Left renal cortex interstitium (tissue), 4 donors: ENCODE measurements around the gene ASMT. TPM values are rescaled to one million over a fixed set of nuclear protein-coding genes. Genes with fewer than 3 reads are reported as not detected.
"Not testable (repeated sequence)": the region's sequence is repeated elsewhere in the genome, so short reads cannot be mapped to it uniquely, and the experiment has no call there.

ENCODE experiments used
- DNase-seq, 4 donors: peaks; one replicate each; pipeline ENCODE4 v3.0.0-alpha.2; 2013; ENCODE audit warnings: low read depth in 4 of 4, low spot score in 2 of 4, missing footprints in 1 of 4
- polyA plus RNA-seq, 4 donors: library from polyadenylated mRNA; unstranded; fragments of 120-200 nt; gene quantifications; one replicate each; pipeline ENCODE4 v1.2.1, GENCODE V29; 2013; ENCODE audit not compliant: insufficient read length in 4 of 4

ASMT gene
- polyA plus RNA-seq, 4 donors, result 0.21 to 0.44 TPM; not detected in 2

- no peak for DNase-seq
These were observed 17.4 kb upstream of the ASMT start for GRCh38 chrX:1597345-1598020.

- DNase-seq, result no peak
These were observed 16.6 kb upstream of the ASMT start for GRCh38 chrX:1598021-1598875.

GRCh38 chrX:1598876-1599790 lies 15.7 kb upstream of the ASMT start:
- no peak for DNase-seq

GRCh38 chrX:1599791-1600405 lies 15.0 kb upstream of the ASMT start:
- DNase-seq, result no peak

- no peak for DNase-seq
These were observed 14.3 kb upstream of the ASMT start for GRCh38 chrX:1600406-1601050.

- no peak for DNase-seq
These were observed 13.7 kb upstream of the ASMT start for GRCh38 chrX:1601051-1601767.

- no peak for DNase-seq
These were observed 13.1 kb upstream of the ASMT start for GRCh38 chrX:1601768-1602085.

GRCh38 chrX:1602299-1602698 lies 12.6 kb upstream of the ASMT start:
- no peak for DNase-seq

GRCh38 chrX:1606496-1606895 lies 8.4 kb upstream of the ASMT start:
- DNase-seq, result no peak

- DNase-seq, result no peak
These were observed 5.5 kb upstream of the ASMT start for GRCh38 chrX:1609311-1609710.

- no peak for DNase-seq
These were observed 5.1 kb upstream of the ASMT start for GRCh38 chrX:1609762-1610161.

- no peak for DNase-seq
These were observed 4.7 kb upstream of the ASMT start for GRCh38 chrX:1610166-1610565.

GRCh38 chrX:1610736-1611135 lies 4.1 kb upstream of the ASMT start:
- no peak for DNase-seq

- no peak for DNase-seq
These were observed 2.1 kb upstream of the ASMT start for GRCh38 chrX:1612641-1613286.

- no peak for DNase-seq
These were observed 3.8 kb downstream of the ASMT start for GRCh38 chrX:1618689-1619088.

- no peak for DNase-seq
These were observed 8.8 kb downstream of the ASMT start for GRCh38 chrX:1623691-1624090.

- DNase-seq, result not testable (repeated sequence)
These were observed 9.4 kb downstream of the ASMT start for GRCh38 chrX:1624158-1624860.

- DNase-seq, result not testable (repeated sequence)
These were observed 10.0 kb downstream of the ASMT start for GRCh38 chrX:1624861-1625215.

- no peak for DNase-seq
These were observed 14.4 kb downstream of the ASMT start for GRCh38 chrX:1629244-1629643.
